Activated CD8-positive, alpha-beta memory T cell treated with anti-CD3 and anti-CD28 coated beads, Interleukin-2, amount 10 ng/mL, durations not matched to agents 7 days and 5 days (primary cell): ENCODE measurements around the gene SCLT1. TPM values are rescaled to one million over a fixed set of nuclear protein-coding genes. Genes with fewer than 3 reads are reported as not detected.
"Not testable (repeated sequence)": the region's sequence is repeated elsewhere in the genome, so short reads cannot be mapped to it uniquely, and the experiment has no call there.

ENCODE experiments used
- ATAC-seq: fragments of 150-1000 bp; cut with Tn5 transposase; one replicate; pipeline ENCODE4 v1.10.0; 2021; ENCODE audit warnings: moderate library complexity
- CTCF ChIA-PET: fragments of 350-600 bp; sonication (Branson Sonifier 250); formaldehyde crosslinking; loops from one replicate; lab custom pipeline; 2021; ENCODE audit warnings: antibody characterized with exemption; lab: Charles Lee
- DNase-seq: peaks from one replicate; pipeline ENCODE4 v3.0.0-alpha.2; 2020
- H3K27ac Mint-ChIP-seq: one replicate; pipeline ENCODE4 v1.8.0; 2021; ENCODE audit warnings: mild to moderate bottlenecking, mixed read lengths
- H3K27me3 Mint-ChIP-seq: one replicate; pipeline ENCODE4 v1.8.0; 2021; ENCODE audit warnings: mixed read lengths
- H3K36me3 Mint-ChIP-seq: one replicate; pipeline ENCODE4 v1.8.0; 2021; ENCODE audit warnings: mild to moderate bottlenecking, mixed read lengths
- H3K4me1 Mint-ChIP-seq: one replicate; pipeline ENCODE4 v1.8.0; 2021; ENCODE audit warnings: mixed read lengths
- H3K4me3 Mint-ChIP-seq: one replicate; pipeline ENCODE4 v1.8.0; 2021; ENCODE audit warnings: mild to moderate bottlenecking, moderate library complexity, mixed read lengths
- H3K9me3 Mint-ChIP-seq: one replicate; pipeline ENCODE4 v1.8.0; 2022; ENCODE audit warnings: low read depth, mixed read lengths
- total RNA-seq, 2 experiments: library from RNA; stranded (reverse); gene quantifications; one replicate each; pipeline ENCODE4 v1.2.3, GENCODE V29; 2021

Gene SCLT1
- total RNA-seq, 2 experiments from 2014 or later, result 31.3 to 53.4 TPM

DNA sequence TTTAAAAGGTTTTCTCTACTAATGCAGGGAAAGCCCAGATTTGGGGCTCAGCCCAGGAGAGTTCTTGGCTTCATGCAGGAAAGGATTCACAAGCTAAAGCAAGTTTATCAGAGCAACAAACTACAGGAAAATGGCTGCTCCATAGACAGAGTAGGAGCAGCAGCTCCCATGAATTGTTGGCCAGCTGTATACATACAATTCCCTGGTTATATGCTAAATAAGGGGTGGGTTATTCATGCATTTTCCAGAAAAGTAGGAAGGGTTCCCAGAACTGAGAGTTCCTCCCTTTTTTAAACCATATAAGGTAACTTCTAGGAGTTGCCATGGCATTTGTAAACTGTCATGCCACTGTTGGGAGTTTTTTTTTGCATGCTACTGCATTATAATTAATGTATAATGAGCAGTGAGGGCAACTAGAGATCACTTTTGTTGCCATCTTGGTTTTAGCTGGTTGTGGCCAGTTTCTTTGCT is 5.2 kb upstream of the SCLT1 start:
- H3K9me3 Mint-ChIP-seq, result no peaks in the 10 kb centered on the region
- H3K27ac Mint-ChIP-seq, result no peak overlapping the region
- ATAC-seq, result no peak
- H3K4me1 Mint-ChIP-seq, result peaks cover 33% of the 10 kb centered on the region
- DNase-seq, result no peak
- peaks cover 13% of the 10 kb centered on the region for H3K36me3 Mint-ChIP-seq
- H3K4me3 Mint-ChIP-seq, result no peak overlapping the region
- CTCF ChIA-PET, result no interaction called here
- no peaks in the 10 kb centered on the region for H3K27me3 Mint-ChIP-seq

DNA sequence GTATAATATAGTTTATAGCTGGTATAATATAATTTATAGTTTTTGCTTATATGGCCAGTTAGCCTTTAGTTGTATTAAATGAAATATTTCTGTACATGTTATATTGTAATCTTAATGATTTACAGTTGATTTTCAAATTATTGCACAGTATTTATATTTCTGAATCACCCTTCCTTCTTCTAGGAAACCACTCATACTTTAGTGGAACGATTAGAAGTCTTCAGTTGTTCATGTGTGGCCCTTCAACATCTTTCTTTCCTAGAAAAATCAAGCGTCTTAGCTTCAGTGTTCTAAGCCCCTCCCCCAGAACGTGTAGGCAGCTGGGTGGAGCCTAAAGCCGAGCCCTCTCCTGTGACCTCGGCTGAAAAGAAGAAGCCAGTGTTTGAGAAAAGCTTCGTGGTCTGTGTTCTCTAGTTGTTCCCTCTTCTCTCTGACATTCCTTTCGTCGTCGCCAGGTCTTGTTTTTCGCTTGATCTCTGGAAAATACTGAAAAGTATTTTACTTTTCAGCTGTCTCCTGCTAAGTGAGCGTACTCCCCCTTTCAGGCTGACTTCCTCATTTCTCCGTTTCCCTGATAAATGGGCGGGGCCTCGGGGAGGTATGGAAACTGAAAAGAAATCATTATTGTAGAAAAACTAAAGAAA is 2.6 kb upstream of the SCLT1 start, which contains the start of gene C4orf33:
Gene C4orf33, plus strand, starts transcription at position 342 of the 644 bp plus-strand sequence. CDS start 6,459 bp downstream, outside the sequence.
- Mint-ChIP-seq H3K4me3 (peak within 1 kb of the TSS; percentile 48), H3K4me1 (peaks cover 34% of the 10 kb centered on the region), H3K9me3 (no peaks in the 10 kb centered on the region), H3K27me3 (no peaks in the 10 kb centered on the region), H3K36me3 (peaks cover 5% of the 10 kb centered on the region), H3K27ac (peak within 1 kb of the TSS; percentile 96)
- ATAC-seq (peak; percentile 54), DNase-seq (peak; percentile 90)
- CTCF ChIA-PET, result no interaction called here

DNA sequence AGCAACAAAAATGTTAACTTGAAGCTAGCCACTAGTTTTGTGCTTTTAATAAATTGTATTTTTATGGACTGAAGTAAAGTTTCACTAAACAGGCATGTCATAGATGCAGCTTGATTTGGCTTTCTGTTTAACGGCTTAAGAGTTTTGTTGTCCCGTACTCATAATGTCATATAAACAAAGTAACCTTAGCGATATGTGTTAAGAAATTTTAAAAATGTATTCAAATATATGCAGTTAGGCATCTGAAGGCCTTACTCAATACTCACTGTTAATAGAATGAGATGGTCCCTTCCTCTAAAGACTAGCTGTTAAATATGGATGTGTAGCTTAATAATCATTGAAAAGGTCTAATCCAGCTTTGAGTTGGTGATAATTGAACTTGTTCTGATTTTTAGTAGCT is 1.0 kb upstream of the SCLT1 start:
- Mint-ChIP-seq H3K27me3 (no peaks in the 10 kb centered on the region), H3K9me3 (no peaks in the 10 kb centered on the region), H3K4me1 (peaks cover 36% of the 10 kb centered on the region), H3K36me3 (peaks cover 7% of the 10 kb centered on the region), H3K27ac (peak overlapping the region; percentile 96), H3K4me3 (no peak overlapping the region)
- ATAC-seq (no peak), DNase-seq (no peak)
- CTCF ChIA-PET, result interaction anchor here (1.8 to 2.7 kb wide), 2 partner anchors 231 to 282 kb away, joined by 4 to 13 read pairs; no protein-coding TSS in a partner anchor

DNA sequence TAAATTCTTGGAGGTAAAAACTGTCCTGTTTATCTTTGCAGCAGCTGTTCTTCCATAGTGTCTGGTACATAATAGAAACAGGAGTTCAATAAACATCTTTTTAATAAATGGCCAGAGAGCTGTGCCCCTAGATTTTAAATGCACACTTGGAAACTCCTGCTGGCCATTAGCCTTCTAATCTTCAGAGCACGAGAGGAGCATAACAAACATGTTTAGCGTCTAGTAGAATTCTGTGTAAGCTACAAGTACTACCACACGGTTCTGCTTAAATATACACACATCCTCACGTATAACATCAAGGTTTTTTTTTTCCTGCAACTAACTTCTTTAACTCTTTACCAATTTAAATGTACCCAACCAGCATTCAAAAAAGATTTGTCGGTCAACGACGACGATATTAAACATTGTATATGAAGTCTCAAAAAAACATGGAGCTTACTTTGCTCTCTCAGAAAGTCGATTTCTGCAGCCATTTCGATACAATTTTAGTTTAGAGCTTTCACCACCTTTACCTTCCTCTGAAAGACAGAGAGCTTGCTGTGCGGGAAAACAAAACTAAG is 628 bp downstream of the SCLT1 start:
- Mint-ChIP-seq H3K27ac (no peak overlapping the region), H3K4me3 (no peak overlapping the region), H3K4me1 (peaks cover 39% of the 10 kb centered on the region), H3K9me3 (no peaks in the 10 kb centered on the region), H3K27me3 (no peaks in the 10 kb centered on the region), H3K36me3 (peaks cover 14% of the 10 kb centered on the region)
- ATAC-seq (no peak), DNase-seq (no peak)
- CTCF ChIA-PET, result interaction anchor here (1.8 to 2.7 kb wide), 2 partner anchors 229 to 281 kb away, joined by 4 to 13 read pairs; no protein-coding TSS in a partner anchor

DNA sequence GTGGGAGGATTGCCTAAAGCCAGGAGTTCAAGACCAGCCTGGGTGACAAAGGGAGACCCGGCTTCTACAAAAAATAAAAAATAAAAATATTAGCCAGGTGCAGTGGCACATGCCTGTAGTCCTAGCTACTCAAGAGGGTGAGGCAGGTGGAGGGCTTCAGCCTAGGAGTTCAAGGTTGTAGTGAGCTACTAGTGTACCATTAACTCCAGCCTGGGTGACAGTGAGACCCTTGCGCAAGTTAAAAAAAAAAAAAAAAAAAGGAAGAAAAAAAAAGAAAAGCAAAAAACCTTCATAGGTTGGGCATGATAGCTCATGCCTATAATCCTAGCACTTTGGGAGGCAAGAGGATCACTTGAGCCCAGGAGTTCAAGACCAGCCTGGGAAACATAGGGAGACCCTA is 5.8 kb downstream of the SCLT1 start:
- no peaks in the 10 kb centered on the region for H3K27me3 Mint-ChIP-seq
- no peak overlapping the region for H3K4me3 Mint-ChIP-seq
- ATAC-seq (no peak), DNase-seq (no peak)
- no peak overlapping the region for H3K27ac Mint-ChIP-seq
- H3K9me3 Mint-ChIP-seq, result peaks cover 5% of the 10 kb centered on the region
- peaks cover 28% of the 10 kb centered on the region for H3K4me1 Mint-ChIP-seq
- CTCF ChIA-PET, result no interaction called here
- H3K36me3 Mint-ChIP-seq, result peaks cover 45% of the 10 kb centered on the region

DNA sequence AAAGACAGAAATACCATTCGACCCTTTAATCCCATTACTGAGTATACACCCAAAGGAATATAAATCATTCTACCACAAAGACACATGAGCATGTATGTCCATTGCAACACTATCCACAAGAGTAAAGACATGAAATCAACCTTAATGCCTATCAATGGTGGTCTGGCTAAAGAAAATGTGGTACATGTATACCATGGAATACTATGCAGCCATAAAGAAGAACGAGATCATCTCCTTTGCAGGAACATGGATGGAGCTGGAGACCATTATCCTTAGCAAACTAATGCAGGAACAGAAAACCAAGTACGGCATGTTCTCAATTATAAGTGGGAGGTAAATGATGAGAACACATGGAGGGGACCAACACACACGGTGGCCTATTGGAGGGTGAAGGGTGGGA is 7.9 kb downstream of the SCLT1 start:
- no peak for DNase-seq
- H3K9me3 Mint-ChIP-seq, result peaks cover 11% of the 10 kb centered on the region
- no peak overlapping the region for H3K27ac Mint-ChIP-seq
- peaks cover 29% of the 10 kb centered on the region for H3K4me1 Mint-ChIP-seq
- no peak overlapping the region for H3K4me3 Mint-ChIP-seq
- CTCF ChIA-PET, result no interaction called here
- H3K36me3 Mint-ChIP-seq, result peaks cover 64% of the 10 kb centered on the region
- H3K27me3 Mint-ChIP-seq, result no peaks in the 10 kb centered on the region
- ATAC-seq, result no peak

DNA sequence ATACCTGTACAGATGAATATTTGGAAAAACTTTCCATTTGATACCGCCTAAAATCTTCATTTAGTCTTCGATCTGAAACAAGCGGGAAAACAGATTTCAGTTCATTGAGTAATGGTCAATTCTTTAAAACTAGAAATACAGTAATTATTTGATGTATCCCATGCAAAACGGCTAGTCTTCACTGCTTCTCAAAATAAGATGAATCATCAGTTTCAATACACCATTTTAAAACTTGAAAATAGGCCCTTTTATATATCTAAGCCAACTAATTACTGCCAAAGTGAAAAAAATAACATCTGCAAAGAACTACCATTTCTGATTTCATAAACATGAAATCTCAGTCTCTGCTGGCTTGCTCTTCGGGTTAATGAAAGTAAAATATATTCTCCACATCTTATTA is 11.0 kb downstream of the SCLT1 start:
- Mint-ChIP-seq H3K9me3 (peaks cover 21% of the 10 kb centered on the region), H3K36me3 (peaks cover 79% of the 10 kb centered on the region), H3K27me3 (no peaks in the 10 kb centered on the region), H3K4me1 (peaks cover 16% of the 10 kb centered on the region), H3K4me3 (no peak overlapping the region), H3K27ac (no peak overlapping the region)
- CTCF ChIA-PET, result no interaction called here
- ATAC-seq (no peak), DNase-seq (no peak)

DNA sequence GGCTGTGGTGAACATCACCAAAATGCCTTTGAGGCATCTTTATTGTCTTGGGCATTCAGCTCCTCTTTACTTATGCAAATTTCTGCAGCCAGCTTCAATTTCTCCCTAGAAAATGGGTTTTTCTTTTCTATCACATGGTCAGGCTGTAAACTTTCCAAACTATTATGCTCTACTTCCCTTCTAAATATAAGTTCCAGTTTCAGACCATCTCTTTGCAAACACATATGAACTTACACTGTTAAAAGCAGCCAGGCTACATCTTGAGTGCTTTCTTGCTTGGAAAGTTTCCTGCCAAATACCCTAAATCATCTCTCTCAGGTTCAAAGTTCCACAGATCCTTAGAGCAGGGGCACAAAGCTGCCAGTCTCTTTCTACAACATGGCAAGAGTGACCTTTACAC is 13.2 kb downstream of the SCLT1 start:
- Mint-ChIP-seq H3K27ac (no peak overlapping the region), H3K36me3 (peaks cover 84% of the 10 kb centered on the region), H3K4me1 (peaks cover 5% of the 10 kb centered on the region), H3K27me3 (no peaks in the 10 kb centered on the region), H3K9me3 (peaks cover 20% of the 10 kb centered on the region), H3K4me3 (no peak overlapping the region)
- ATAC-seq (no peak), DNase-seq (no peak)
- CTCF ChIA-PET, result no interaction called here

DNA sequence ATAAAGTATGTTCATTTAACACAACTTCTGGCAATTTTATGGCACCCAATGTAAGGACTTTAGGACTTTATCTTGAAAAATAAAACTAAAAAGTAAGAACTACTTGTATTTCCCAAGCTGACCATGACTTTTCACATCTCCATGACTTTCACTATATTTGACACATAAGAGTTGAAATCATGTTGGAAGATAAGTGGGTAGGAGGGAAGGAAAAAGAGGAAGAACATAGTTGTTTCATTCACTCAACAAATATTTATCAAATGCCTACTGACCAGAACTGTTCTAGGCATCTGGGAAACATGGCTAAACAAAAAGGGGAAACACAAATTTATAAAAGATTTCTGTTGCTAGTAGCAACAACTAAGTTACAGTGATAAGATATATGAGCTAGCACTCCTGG is 16.0 kb downstream of the SCLT1 start:
- ATAC-seq, result no peak
- Mint-ChIP-seq H3K36me3 (peaks cover 86% of the 10 kb centered on the region), H3K9me3 (peaks cover 30% of the 10 kb centered on the region), H3K4me3 (no peak overlapping the region), H3K27me3 (no peaks in the 10 kb centered on the region), H3K4me1 (peaks cover 2% of the 10 kb centered on the region), H3K27ac (no peak overlapping the region)
- CTCF ChIA-PET, result no interaction called here
- no peak for DNase-seq

DNA sequence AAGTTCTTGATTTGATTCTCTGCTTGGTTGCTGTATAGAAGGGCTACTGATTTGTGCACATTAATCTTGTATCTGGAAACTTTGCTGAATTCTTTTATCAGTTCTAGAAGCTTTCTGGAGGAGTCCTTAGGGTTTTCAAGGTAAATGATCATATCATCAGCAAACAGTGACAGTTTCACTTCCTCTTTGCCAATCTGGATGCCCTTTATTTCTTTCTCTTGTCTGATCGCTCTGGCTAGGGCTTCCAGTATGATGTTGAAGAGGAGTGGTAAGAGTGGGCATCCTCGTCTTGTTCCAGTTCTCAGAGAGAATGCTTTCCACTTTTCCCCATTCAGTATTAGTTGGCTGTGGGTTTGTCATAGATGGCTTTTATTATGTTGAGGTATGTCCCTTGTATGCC is 23.8 kb downstream of the SCLT1 start:
- Mint-ChIP-seq H3K36me3 (peaks cover 65% of the 10 kb centered on the region), H3K9me3 (peaks cover 23% of the 10 kb centered on the region)
- ATAC-seq, H3K4me1 Mint-ChIP-seq, H3K4me3 Mint-ChIP-seq, H3K27ac Mint-ChIP-seq, CTCF ChIA-PET, H3K27me3 Mint-ChIP-seq, DNase-seq: not testable (repeated sequence)

DNA sequence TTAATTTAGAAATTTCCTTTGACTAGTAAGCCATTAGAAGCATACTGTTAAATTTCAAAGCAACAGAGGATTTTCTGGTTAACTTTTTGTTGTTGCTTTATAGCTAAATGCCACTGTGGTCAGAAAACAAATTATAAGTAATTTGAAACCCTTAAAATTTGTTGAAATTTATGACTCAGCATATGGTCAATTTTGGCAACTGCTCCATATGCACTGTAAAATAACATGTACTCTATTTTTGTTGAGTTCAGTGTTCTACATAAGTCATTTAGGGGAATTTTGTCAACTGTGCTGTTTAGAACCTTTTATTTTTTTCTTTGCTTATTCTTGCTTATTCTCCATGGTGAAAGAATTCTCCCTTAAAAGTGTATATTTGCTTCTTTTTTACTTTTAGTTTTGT is 28.6 kb downstream of the SCLT1 start:
- Mint-ChIP-seq H3K36me3 (peaks cover 72% of the 10 kb centered on the region), H3K27me3 (no peaks in the 10 kb centered on the region), H3K4me3 (no peak overlapping the region), H3K9me3 (peaks cover 26% of the 10 kb centered on the region), H3K4me1 (no peaks in the 10 kb centered on the region), H3K27ac (no peak overlapping the region)
- DNase-seq (no peak), ATAC-seq (no peak)
- CTCF ChIA-PET, result no interaction called here

DNA sequence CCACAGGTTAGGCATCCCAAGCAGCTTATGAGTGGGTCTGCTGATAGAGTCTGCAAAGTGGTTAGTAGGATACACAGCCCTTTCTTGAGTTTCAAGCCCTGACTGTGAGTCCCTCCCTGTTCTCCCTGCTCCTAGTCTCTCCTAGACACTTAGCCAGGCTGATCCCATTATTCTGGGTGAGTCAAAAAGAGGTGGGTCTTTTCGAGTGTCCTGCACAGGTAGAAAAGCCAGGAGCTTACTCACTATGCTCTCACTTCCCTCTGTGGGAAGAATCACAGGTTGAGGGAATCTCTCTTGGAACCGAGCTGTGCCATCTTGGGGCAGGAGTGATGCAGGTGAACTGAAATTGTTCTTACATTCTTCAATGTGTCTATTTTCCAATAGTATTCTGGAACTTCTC is 29.7 kb downstream of the SCLT1 start:
- CTCF ChIA-PET, result no interaction called here
- Mint-ChIP-seq H3K9me3 (peaks cover 31% of the 10 kb centered on the region), H3K36me3 (peaks cover 74% of the 10 kb centered on the region)

DNA sequence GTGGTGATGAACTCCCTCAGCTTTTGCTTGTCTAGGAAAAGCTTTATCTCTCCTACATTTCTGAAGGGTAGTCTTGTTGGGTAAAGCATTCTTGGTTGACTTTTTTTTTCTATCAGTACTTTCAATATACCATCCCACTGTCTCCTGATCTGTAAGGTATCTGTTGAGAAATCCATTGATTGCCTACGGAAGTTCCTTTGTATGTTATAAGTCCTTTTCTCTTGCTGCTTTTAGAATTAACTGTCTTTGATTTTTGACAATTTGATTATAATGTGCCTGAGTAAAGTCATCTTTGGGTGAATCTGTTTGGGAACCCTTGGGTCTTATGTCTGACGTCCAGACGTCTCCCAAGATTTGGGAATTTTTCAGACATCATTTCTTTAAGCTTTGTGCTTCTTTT is 30.8 kb downstream of the SCLT1 start:
- DNase-seq (no peak), ATAC-seq (no peak)
- CTCF ChIA-PET, result no interaction called here
- no peaks in the 10 kb centered on the region for H3K4me1 Mint-ChIP-seq
- no peaks in the 10 kb centered on the region for H3K27me3 Mint-ChIP-seq
- H3K36me3 Mint-ChIP-seq, result peaks cover 70% of the 10 kb centered on the region
- H3K27ac Mint-ChIP-seq, result no peak overlapping the region
- peaks cover 28% of the 10 kb centered on the region for H3K9me3 Mint-ChIP-seq
- no peak overlapping the region for H3K4me3 Mint-ChIP-seq

More for the DNA sequence above, 29.7 kb downstream of the SCLT1 start:
- H3K27me3 Mint-ChIP-seq, result no peaks in the 10 kb centered on the region
- DNase-seq (no peak), ATAC-seq (no peak)
- H3K27ac Mint-ChIP-seq, result no peak overlapping the region
- no peaks in the 10 kb centered on the region for H3K4me1 Mint-ChIP-seq
- H3K4me3 Mint-ChIP-seq, result no peak overlapping the region

DNA sequence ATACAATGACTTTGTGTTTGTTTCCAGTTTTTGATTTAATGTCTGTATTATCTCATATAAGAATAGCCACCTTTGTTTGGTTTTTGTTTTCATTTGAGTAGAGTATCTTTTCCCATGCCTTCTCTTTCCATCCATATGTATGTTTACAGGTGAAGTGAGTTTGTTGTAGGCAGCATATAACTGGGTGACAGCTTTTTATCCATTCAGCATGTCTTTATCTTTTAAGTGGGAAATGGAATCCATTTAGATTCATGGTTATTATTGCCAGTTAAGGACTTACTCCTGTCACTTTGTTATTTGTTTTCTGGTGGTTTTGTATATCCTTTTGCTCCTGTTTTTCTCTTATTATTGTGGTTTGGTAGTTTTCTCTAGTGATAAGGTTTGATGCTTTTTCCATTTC is 34.3 kb downstream of the SCLT1 start:
- Mint-ChIP-seq H3K36me3 (peaks cover 78% of the 10 kb centered on the region), H3K9me3 (peaks cover 45% of the 10 kb centered on the region), H3K27ac (no peak overlapping the region), H3K4me1 (no peaks in the 10 kb centered on the region), H3K4me3 (no peak overlapping the region), H3K27me3 (no peaks in the 10 kb centered on the region)
- CTCF ChIA-PET, result no interaction called here
- DNase-seq, result no peak
- no peak for ATAC-seq
